ENCODE measurements around the gene KRTAP26-1. TPM values are rescaled to one million over a fixed set of nuclear protein-coding genes. Genes with fewer than 3 reads are reported as not detected.

Gene KRTAP26-1, protein sequence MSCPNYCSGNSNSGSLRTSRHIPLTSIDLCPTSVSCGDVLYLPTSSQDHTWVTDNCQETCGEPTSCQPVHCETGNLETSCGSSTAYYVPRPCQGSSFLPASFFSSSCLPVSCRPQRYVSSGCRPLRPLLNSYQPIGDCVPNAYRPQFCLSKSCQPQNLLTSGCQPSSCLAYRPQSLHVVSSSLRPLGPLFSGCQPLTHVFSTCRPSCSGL
- not detected in 3 replicates for polyA plus RNA-seq
- polyA plus RNA-seq (2011; ENCODE audit: low read depth): not detected
- not detected in 2 replicates for polyA plus RNA-seq (2011; cell fraction: cytosol; rRNA removed)
- polyA plus RNA-seq (2011; cell fraction: nucleus; rRNA removed): not detected in 2 replicates
- polyA plus RNA-seq (2012; ENCODE audit: low replicate concordance): not detected in 2 replicates
- polyA minus RNA-seq: not detected in 3 replicates
- not detected for polyA minus RNA-seq (2011; cell fraction: cytosol; rRNA and poly(A)+ RNA removed)
- polyA minus RNA-seq (2011; cell fraction: nucleus; rRNA and poly(A)+ RNA removed): not detected in 2 replicates

DNA sequence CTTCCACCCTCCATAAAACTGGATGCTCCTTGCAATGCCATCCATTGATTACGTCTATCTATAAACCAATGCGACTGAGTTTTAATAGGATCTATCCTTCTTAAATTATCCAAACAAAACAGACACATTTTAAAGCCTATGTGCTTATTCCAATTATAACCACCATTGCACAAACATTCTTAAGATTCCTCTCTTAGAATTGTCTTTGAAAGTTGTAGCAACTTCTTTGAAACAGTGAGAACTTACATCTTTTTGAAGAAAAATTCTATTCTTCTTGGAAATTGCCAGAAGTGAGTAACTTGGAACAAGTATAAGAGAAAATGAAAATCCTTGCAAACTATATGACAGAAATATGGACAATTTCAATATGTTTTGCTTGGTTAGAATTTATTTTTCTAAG lies at the start of gene KRTAP26-1:
Gene KRTAP26-1 (minus strand): TSS at position 101 of the 400 bp plus-strand sequence. CDS start 280 bp downstream, outside the sequence.
- Histone ChIP-seq H3K9me3 (ENCODE audit: control insufficient read depth, low read depth, low read length) (no peaks in the 10 kb centered on the region), H3K9me1 (ENCODE audit: control insufficient read depth, extremely low read depth, insufficient read depth, low read length) (no peaks in the 10 kb centered on the region), H3K36me3 (ENCODE audit: control insufficient read depth in 2 of 2, extremely low read depth in 1 of 2, insufficient read depth in 2 of 2, low read length in 2 of 2) (no peaks in the 10 kb centered on the region), H4K20me1 (ENCODE audit: control insufficient read depth, extremely low read depth, insufficient read depth, low read length) (no peaks in the 10 kb centered on the region), H2AFZ (ENCODE audit: control insufficient read depth, low read length) (no peak within 1 kb of the TSS), H3K4me1 (ENCODE audit: control insufficient read depth, extremely low read depth, insufficient read depth, low read length) (no peaks in the 10 kb centered on the region), H3K79me2 (ENCODE audit: control insufficient read depth, insufficient read depth, low read length) (no peaks in the 10 kb centered on the region), H3K4me3 (ENCODE audit: control insufficient read depth in 2 of 3, extremely low read depth in 1 of 3, insufficient read depth in 2 of 3, low read depth in 1 of 3, low read length in 3 of 3) (no peak within 1 kb of the TSS), H3K27me3 (ENCODE audit: control insufficient read depth, extremely low read depth, insufficient read depth, low read length) (peaks cover 3% of the 10 kb centered on the region), H3K27ac (ENCODE audit: control insufficient read depth, insufficient read depth, low read length) (no peak within 1 kb of the TSS), H3K4me2 (ENCODE audit: control insufficient read depth, extremely low read depth, insufficient read depth, low read depth, low read length) (no peak within 1 kb of the TSS), H3K9ac (ENCODE audit: control insufficient read depth, extremely low read depth, insufficient read depth, low read length) (no peak within 1 kb of the TSS)
- no peak for DNase-seq (ENCODE audit: low read depth, low spot score)
- dilution Hi-C loops (cut with MboI; ENCODE audit: extremely low pct_ligation_motif_present, low sequenced_read_pairs): no loop called here
- no peak for TF ChIP-seq EZH2 (IDR thresholded peaks at IDR 0.05; ENCODE audit: low read length)
- TF ChIP-seq, protein P1, sequence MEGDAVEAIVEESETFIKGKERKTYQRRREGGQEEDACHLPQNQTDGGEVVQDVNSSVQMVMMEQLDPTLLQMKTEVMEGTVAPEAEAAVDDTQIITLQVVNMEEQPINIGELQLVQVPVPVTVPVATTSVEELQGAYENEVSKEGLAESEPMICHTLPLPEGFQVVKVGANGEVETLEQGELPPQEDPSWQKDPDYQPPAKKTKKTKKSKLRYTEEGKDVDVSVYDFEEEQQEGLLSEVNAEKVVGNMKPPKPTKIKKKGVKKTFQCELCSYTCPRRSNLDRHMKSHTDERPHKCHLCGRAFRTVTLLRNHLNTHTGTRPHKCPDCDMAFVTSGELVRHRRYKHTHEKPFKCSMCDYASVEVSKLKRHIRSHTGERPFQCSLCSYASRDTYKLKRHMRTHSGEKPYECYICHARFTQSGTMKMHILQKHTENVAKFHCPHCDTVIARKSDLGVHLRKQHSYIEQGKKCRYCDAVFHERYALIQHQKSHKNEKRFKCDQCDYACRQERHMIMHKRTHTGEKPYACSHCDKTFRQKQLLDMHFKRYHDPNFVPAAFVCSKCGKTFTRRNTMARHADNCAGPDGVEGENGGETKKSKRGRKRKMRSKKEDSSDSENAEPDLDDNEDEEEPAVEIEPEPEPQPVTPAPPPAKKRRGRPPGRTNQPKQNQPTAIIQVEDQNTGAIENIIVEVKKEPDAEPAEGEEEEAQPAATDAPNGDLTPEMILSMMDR (optimal IDR thresholded peaks at IDR 0.05 in 1 of 3, IDR thresholded peaks at IDR 0.05 in 1 of 3, conservative IDR thresholded peaks at IDR 0.05 in 1 of 3; ENCODE audit: extremely low read depth in 1 of 3, insufficient read depth in 2 of 3, low read length in 3 of 3): no peak
- no peak for FAIRE-seq

DNA sequence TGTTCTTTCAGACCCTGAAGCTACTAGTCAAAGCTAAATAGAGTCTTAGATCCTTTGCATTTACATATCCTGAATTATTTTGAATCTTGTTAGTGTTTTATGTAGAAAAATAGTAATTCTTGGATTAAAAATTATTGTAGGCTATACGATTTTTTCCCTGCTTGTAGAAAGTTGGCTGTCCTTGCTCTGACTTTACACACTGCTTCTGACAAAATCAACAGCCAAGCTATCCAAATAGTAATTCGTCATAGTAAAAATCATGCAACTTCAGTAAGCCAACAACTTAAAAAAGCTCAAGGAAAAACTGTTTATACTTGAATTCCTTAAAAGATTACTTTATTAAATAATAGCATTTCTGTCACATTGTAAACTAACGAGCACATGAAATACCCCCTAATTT lies 35.8 kb upstream of the KRTAP26-1 start:
- Histone ChIP-seq H3K9me1 (ENCODE audit: control insufficient read depth, extremely low read depth, insufficient read depth, low read length) (no peaks in the 10 kb centered on the region), H3K27ac (ENCODE audit: control insufficient read depth, insufficient read depth, low read length) (no peak overlapping the region), H3K27me3 (ENCODE audit: control insufficient read depth, extremely low read depth, insufficient read depth, low read length) (no peaks in the 10 kb centered on the region), H3K9ac (ENCODE audit: control insufficient read depth, extremely low read depth, insufficient read depth, low read length) (no peak overlapping the region), H3K4me2 (ENCODE audit: control insufficient read depth, extremely low read depth, insufficient read depth, low read depth, low read length) (no peak overlapping the region), H4K20me1 (ENCODE audit: control insufficient read depth, extremely low read depth, insufficient read depth, low read length) (no peaks in the 10 kb centered on the region), H3K9me3 (ENCODE audit: control insufficient read depth, low read depth, low read length) (no peaks in the 10 kb centered on the region), H2AFZ (ENCODE audit: control insufficient read depth, low read length) (no peak overlapping the region), H3K4me3 (ENCODE audit: control insufficient read depth in 2 of 3, extremely low read depth in 1 of 3, insufficient read depth in 2 of 3, low read depth in 1 of 3, low read length in 3 of 3) (no peak overlapping the region), H3K79me2 (ENCODE audit: control insufficient read depth, insufficient read depth, low read length) (no peaks in the 10 kb centered on the region), H3K4me1 (ENCODE audit: control insufficient read depth, extremely low read depth, insufficient read depth, low read length) (no peaks in the 10 kb centered on the region), H3K36me3 (ENCODE audit: control insufficient read depth in 2 of 2, extremely low read depth in 1 of 2, insufficient read depth in 2 of 2, low read length in 2 of 2) (no peaks in the 10 kb centered on the region)
- dilution Hi-C loops (cut with MboI; ENCODE audit: extremely low pct_ligation_motif_present, low sequenced_read_pairs): no loop called here
- DNase-seq (ENCODE audit: low read depth, low spot score) (no peak), FAIRE-seq (no peak)
- TF ChIP-seq, protein P1 (optimal IDR thresholded peaks at IDR 0.05 in 1 of 3, IDR thresholded peaks at IDR 0.05 in 1 of 3, conservative IDR thresholded peaks at IDR 0.05 in 1 of 3; ENCODE audit: extremely low read depth in 1 of 3, insufficient read depth in 2 of 3, low read length in 3 of 3): no peak
- no peak for TF ChIP-seq EZH2 (IDR thresholded peaks at IDR 0.05; ENCODE audit: low read length)

All from keratinocyte (primary cell).